K562 (cell line): Measurements from ENCODE around the gene MARVELD1. TPM values are rescaled to one million over a fixed set of nuclear protein-coding genes. Genes with fewer than 3 reads are reported as not detected.

Experiments used
- AFF1 ChIP-seq, 2 experiments: fragments of 450-650 bp; IDR thresholded peaks; 2 replicates each; pipeline ENCODE4 v1.6.1; 2018; ENCODE audit warnings: mild to moderate bottlenecking in 2 of 2, low read depth in 1 of 2; ENCODE audit not compliant: partially characterized antibody in 2 of 2
- ARID4B ChIP-seq: sonication (generic); formaldehyde crosslinking; IDR thresholded peaks from 2 replicates; pipeline ENCODE4 v1.8.0; 2022; ENCODE audit warnings: mild to moderate bottlenecking, missing genetic modification reagents
- CREB1 ChIP-seq, 2 experiments: sonication (generic) in 1 of 2; formaldehyde crosslinking in 1 of 2; IDR thresholded peaks; 2 replicates each; pipeline versions ENCODE4 v1.6.1 to v1.8.0; 2012 to 2022; ENCODE audit warnings: inconsistent platforms in 1 of 2, mild to moderate bottlenecking in 1 of 2, missing genetic modification reagents in 1 of 2, moderate library complexity in 1 of 2
- DLX4 ChIP-seq: fragments of 250-450 bp; sonication (Bioruptor Pico); IDR thresholded peaks from 2 replicates; pipeline ENCODE4 v1.6.1; 2021; ENCODE audit warnings: mild to moderate bottlenecking
- HIVEP1 ChIP-seq: fragments of 250-450 bp; sonication (Bioruptor Pico); IDR thresholded peaks from 2 replicates; pipeline ENCODE4 v1.4.0; 2020; ENCODE audit warnings: mild to moderate bottlenecking
- MBD2 ChIP-seq: sonication (generic); IDR thresholded peaks from 2 replicates; pipeline ENCODE4 v1.6.1; 2016; ENCODE audit warnings: low read depth, borderline replicate concordance
- NFYB ChIP-seq: IDR thresholded peaks from 2 replicates; pipeline ENCODE4 v1.6.1; 2011; ENCODE audit warnings: mild to moderate bottlenecking, moderate library complexity; ENCODE audit not compliant: insufficient read length; ENCODE audit errors: extremely low read depth
- NKRF ChIP-seq: fragments of 450-650 bp; IDR thresholded peaks from 2 replicates; pipeline ENCODE4 v1.6.1; 2016; ENCODE audit warnings: borderline replicate concordance
- PHF8 ChIP-seq: fragments of 200-600 bp; sonication (generic); IDR thresholded peaks from 2 replicates; pipeline ENCODE4 v1.6.1; 2012; ENCODE audit warnings: mixed run types, mild to moderate bottlenecking, inconsistent platforms, low read length, moderate library complexity, borderline replicate concordance
- PTRF ChIP-seq: fragments of 450-650 bp; IDR thresholded peaks from 2 replicates; pipeline ENCODE4 v1.6.1; 2016; ENCODE audit warnings: mild to moderate bottlenecking, missing genetic modification characterization, missing compliant biosample characterization
- SETDB1 ChIP-seq: IDR thresholded peaks from one replicate; pipeline ENCODE4 v1.6.1; 2012; ENCODE audit warnings: low read length, control low read depth, inconsistent platforms
- TARDBP ChIP-seq: fragments of 450-650 bp; IDR thresholded peaks from 2 replicates; pipeline ENCODE4 v1.6.1; 2016
- polyA plus RNA-seq, 8 experiments: library from polyadenylated mRNA; depleted of rRNA in 4 of 8; stranded (reverse) in 5 of 8; unstranded in 3 of 8; fragments of >200 nt; fragmentation: Nextera tagmentation in 2 of 8; fragmentation: Illumina TruSeq in 1 of 8; extraction: Ambion mirVana in 2 of 8; extraction: Trizol in 1 of 8; gene quantifications; 2 replicates each; pipeline versions ENCODE4 v1.2.1 to v1.2.3, GENCODE V29; 2011 to 2014; ENCODE audit warnings: inconsistent platforms in 1 of 8, missing spikeins in 1 of 8
- total RNA-seq, 7 experiments: library from RNA; depleted of rRNA in 6 of 7; stranded (reverse); fragments of >200 nt in 6 of 7; fragmentation: Illumina TruSeq in 2 of 7; extraction: Trizol in 2 of 7; gene quantifications; 2 replicates each; pipeline versions ENCODE4 v1.2.1 to v1.2.3, GENCODE V29; 2011 to 2021; ENCODE audit warnings: low replicate concordance in 1 of 7

The MARVELD1 gene
- total and polyA plus RNA-seq, 9 of the 15 experiments (the other 6 are each of a cell fraction or from before 2014, with no cell fraction given): 2.7 to 12.5 (median 5.3) TPM

- peak; percentile 59; the same call in 1 of the 2 replicates for TF ChIP-seq ARID4B
- peak; percentile 7; the same call in 1 of the 2 replicates for TF ChIP-seq MBD2
- TF ChIP-seq TARDBP: no peak
- peak; percentile 95 for TF ChIP-seq CREB1 (IDR thresholded peaks at IDR 0.05)
- TF ChIP-seq CREB1 (CRISPR knock-in tag; IDR thresholded peaks at IDR 0.05): peak; percentile 93
- TF ChIP-seq SETDB1: no peak
- TF ChIP-seq NKRF: peak; percentile 45; the same call in 1 of the 2 replicates
- TF ChIP-seq PHF8: peak; percentile 77; the same call in 1 of the 2 replicates
- TF ChIP-seq AFF1 (IDR thresholded peaks at IDR 0.05; ENCODE audit: low read depth in 1 of 2, partially characterized antibody in 2 of 2): no peak
- peak; percentile 21 for TF ChIP-seq NFYB
- TF ChIP-seq HIVEP1 (CRISPR knock-in tag): 0 out of 2 replicates have a peak, but pooled peaks have one; percentile 36
- TF ChIP-seq PTRF: no peak
- TF ChIP-seq DLX4 (CRISPR knock-in tag): no peak
Measured at GRCh38 chr10:97686962-97687784, 26.4 kb upstream of the MARVELD1 start, which contains the start of gene AVPI1 (continued).
